Parathyroid adenoma (tissue), 2 donors: Measurements from ENCODE around the gene KCNG2.

Source experiments
- H2AFZ ChIP-seq: fragments of 300-600 bp; sonication (generic); one replicate; pipeline ENCODE4 v1.7.0; 2017; ENCODE audit warnings: antibody characterized with exemption, mild to moderate bottlenecking
- H3K27ac ChIP-seq: fragments of 300-600 bp; sonication (generic); one replicate; pipeline ENCODE4 v1.7.0; 2017
- H3K27me3 ChIP-seq: fragments of 300-600 bp; sonication (generic); one replicate; pipeline ENCODE4 v1.7.0; 2017; ENCODE audit warnings: low read length; ENCODE audit not compliant: control insufficient read depth, insufficient read depth
- H3K36me3 ChIP-seq: fragments of 300-600 bp; sonication (generic); one replicate; pipeline ENCODE4 v1.7.0; 2017; ENCODE audit warnings: low read length; ENCODE audit not compliant: control insufficient read depth, insufficient read depth
- H3K4me1 ChIP-seq: fragments of 300-600 bp; sonication (generic); one replicate; pipeline ENCODE4 v1.7.0; 2017; ENCODE audit warnings: control low read depth
- H3K4me2 ChIP-seq: fragments of 300-600 bp; sonication (generic); one replicate; pipeline ENCODE4 v1.7.0; 2017; ENCODE audit warnings: low read length
- H3K4me3 ChIP-seq: fragments of 300-600 bp; sonication (generic); one replicate; pipeline ENCODE4 v1.7.0; 2017; ENCODE audit warnings: low read depth, low read length
- H3K79me2 ChIP-seq: fragments of 300-600 bp; sonication (generic); one replicate; pipeline ENCODE4 v1.7.0; 2017; ENCODE audit warnings: control low read depth
- H3K9ac ChIP-seq: fragments of 300-600 bp; sonication (generic); one replicate; pipeline ENCODE4 v1.7.0; 2017; ENCODE audit warnings: mild to moderate bottlenecking
- H3K9me3 ChIP-seq: fragments of 300-600 bp; sonication (generic); one replicate; pipeline ENCODE4 v1.7.0; 2017; ENCODE audit warnings: low read length; ENCODE audit not compliant: control insufficient read depth
- CTCF ChIP-seq: fragments of 300-600 bp; sonication (generic); IDR thresholded peaks from one replicate; pipeline ENCODE4 v1.7.0; 2017; ENCODE audit warnings: antibody characterized with exemption, mild to moderate bottlenecking
- donor health status: primary hyperparathyroidism.

Gene KCNG2

GRCh38 chr18:79899609-79900445 lies 102.1 kb downstream of the KCNG2 start:
- H3K9ac ChIP-seq: no peak overlapping the region
- no peaks in the 10 kb centered on the region for H3K27me3 ChIP-seq
- H3K27ac ChIP-seq: no peak overlapping the region
- no peak overlapping the region for H2AFZ ChIP-seq
- no peak overlapping the region for H3K4me3 ChIP-seq
- H3K36me3 ChIP-seq: no peaks in the 10 kb centered on the region
- TF ChIP-seq CTCF: no peak
- H3K4me2 ChIP-seq: no peak overlapping the region
- peaks cover 4% of the 10 kb centered on the region for H3K9me3 ChIP-seq
- H3K79me2 ChIP-seq: no peaks in the 10 kb centered on the region
- no peaks in the 10 kb centered on the region for H3K4me1 ChIP-seq

- Histone ChIP-seq H3K9ac (no peak overlapping the region), H3K4me2 (no peak overlapping the region), H3K27me3 (no peaks in the 10 kb centered on the region), H3K4me1 (no peaks in the 10 kb centered on the region), H3K4me3 (no peak overlapping the region), H3K36me3 (no peaks in the 10 kb centered on the region), H3K27ac (no peak overlapping the region), H2AFZ (no peak overlapping the region), H3K9me3 (peaks cover 4% of the 10 kb centered on the region), H3K79me2 (no peaks in the 10 kb centered on the region)
- no peak for TF ChIP-seq CTCF
These were observed 103.2 kb downstream of the KCNG2 start for GRCh38 chr18:79900610-79901570.

- no peak for TF ChIP-seq CTCF
- H3K27ac ChIP-seq: no peak overlapping the region
- H3K4me3 ChIP-seq: no peak overlapping the region
- no peaks in the 10 kb centered on the region for H3K9me3 ChIP-seq
- no peaks in the 10 kb centered on the region for H3K4me1 ChIP-seq
- H2AFZ ChIP-seq: no peak overlapping the region
- H3K4me2 ChIP-seq: no peak overlapping the region
- no peaks in the 10 kb centered on the region for H3K36me3 ChIP-seq
- H3K27me3 ChIP-seq: no peaks in the 10 kb centered on the region
- H3K79me2 ChIP-seq: no peaks in the 10 kb centered on the region
- H3K9ac ChIP-seq: no peak overlapping the region
These were observed 103.9 kb downstream of the KCNG2 start for GRCh38 chr18:79901665-79902064.

- Histone ChIP-seq H3K27ac (no peak overlapping the region), H3K4me3 (no peak overlapping the region), H2AFZ (no peak overlapping the region), H3K4me1 (no peaks in the 10 kb centered on the region), H3K27me3 (no peaks in the 10 kb centered on the region), H3K9ac (no peak overlapping the region), H3K36me3 (no peaks in the 10 kb centered on the region), H3K79me2 (no peaks in the 10 kb centered on the region), H3K4me2 (no peak overlapping the region), H3K9me3 (no peaks in the 10 kb centered on the region)
- no peak for TF ChIP-seq CTCF
These were observed 104.3 kb downstream of the KCNG2 start for GRCh38 chr18:79902075-79902474.
